RPMI8226 (cell line): Measurements from ENCODE around the gene SHC3.

Source experiments
- DNase-seq: peaks from one replicate; pipeline ENCODE4 v3.0.0-alpha.2; 2015

SHC3 gene

DNA sequence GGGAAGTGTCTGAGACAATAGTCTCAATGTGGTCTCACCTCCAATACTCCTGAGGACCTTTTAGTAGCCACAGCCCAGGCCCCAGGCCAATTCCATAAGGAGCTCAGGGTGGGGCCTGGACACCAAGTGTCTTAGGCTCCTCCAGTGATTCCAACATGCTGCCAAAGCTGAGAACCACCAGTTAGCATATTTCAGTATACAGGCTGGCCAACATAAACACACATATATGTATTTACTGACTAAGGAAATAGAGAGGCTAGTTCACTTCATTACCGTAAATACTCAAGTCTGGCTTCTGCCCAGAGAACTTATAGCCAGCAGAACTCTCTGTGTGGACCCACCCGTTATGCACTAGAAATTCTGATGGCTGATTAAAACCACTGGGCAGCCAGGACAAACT, 163.3 kb downstream of the SHC3 start:
- no peak for DNase-seq

DNA sequence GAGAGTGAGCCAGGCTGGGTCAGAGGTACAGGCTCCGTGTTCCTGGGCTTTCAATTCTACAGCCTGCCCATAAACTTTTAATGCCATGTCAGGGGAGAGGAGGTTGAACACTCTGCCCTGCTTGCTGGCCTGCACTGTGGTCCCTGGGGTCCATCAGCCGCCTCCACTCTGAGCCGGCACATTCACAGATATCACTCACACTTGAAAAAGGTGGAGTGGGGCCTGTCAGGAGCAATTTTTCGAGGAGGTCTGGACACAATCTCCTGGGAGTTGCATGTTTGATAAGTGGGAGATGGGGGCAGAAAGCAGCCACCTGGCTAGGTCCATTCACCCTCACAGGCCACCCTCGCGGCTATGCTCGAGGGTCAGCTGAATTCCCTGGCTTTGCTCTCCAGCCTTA, 164.5 kb downstream of the SHC3 start:
- DNase-seq, result no peak

DNA sequence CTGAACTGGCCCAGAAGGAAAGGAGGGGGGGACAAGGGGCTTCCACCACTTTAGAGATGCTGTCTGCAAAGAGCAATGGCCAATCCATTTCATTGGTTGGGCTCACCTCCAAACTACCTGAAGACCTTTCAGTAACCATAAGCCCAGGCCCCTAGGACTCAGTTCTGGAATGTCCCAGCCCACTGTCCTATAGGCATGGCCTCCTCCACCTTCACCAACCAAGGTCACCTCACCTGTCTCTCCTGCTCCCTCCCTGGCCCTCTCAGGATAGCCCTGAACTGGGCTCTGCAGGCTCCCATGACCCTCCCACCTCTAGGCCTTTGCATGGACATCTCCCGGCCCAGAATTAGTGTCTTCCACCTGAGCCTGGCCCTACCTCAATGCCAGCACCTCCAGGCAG, 165.0 kb downstream of the SHC3 start:
- DNase-seq, result no peak

DNA sequence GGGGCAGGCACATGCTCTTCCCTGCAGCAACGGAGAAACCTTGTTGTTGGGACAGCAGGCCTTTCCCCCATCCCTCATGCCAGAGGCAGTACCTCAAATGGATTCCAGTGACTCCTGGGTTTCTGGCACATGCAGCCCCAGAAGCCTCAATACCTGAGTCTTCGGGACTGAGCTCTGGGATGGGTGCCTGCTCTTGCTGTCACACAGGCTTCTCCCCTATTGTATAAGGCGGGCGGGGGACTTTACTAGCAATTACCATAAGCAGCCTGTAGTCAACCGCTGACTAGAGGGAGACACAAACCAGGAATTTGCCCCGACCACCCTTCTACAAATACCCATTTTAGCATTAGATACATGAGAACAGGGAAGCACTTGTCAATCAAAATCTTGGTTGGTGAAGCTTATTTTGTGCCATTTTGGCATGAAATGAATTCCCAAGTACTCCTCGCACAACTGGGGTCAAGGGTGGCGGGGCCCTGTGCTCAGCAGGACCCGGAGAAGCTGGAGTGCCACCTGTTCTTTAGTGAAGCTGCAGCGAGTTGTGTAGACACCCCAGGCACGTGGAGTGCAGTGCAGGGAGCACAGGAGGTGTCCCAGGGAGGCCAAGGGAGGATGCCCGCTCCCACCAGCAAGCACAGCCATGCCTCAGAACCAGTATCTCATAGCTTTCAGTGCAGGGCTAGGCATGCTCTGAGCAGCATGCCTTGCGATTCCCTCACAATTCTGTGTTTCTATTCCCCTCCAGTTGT, 166.2 kb downstream of the SHC3 start:
- no peak for DNase-seq

DNA sequence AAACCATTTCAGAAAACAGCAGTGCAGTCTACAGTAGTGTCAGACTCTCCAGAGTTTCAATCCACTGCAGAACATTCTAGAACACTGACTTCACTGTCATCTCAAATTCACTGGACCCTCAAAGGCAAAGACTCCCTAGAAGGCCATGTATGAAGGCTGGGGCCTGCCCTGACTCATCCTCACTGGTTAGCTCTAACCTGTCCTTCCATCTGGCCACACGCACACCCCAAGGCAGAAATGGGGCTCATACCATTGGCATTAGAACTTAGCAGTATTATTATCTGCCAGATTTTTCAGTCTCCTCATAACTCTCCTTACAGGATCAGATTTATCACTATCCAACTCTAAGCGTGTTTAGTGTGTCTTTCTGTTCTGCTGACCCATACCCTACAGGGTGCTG, 166.9 kb downstream of the SHC3 start:
- DNase-seq, result no peak

DNA sequence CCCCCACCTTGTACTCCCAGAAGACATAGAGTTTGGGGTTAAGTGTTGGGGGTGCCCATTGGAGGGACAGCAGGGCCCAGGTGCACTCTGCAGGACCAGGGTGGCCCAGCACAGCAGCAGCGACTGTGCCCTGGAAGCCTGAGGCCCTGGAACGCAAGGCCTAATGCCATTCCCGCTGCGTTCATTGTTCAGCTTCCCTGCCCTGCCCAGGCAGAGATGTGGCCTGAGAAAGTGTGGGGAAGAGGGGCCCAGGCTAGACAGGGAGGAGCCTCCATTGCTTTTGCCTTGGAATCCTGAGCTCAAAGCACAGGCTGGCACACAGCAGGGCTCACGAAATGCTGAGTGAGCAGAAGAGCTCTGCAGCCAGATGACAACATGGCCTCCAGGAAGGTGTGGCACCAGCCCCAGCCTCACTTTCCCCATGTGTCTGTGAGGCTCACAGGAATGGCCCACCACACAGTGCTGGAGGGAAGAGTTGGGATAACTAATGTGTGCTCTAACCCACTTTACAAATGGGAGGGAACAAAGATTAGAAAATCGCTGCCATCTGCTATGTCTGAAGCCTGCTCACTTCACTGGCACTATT, 168.0 kb downstream of the SHC3 start:
- no peak for DNase-seq

DNA sequence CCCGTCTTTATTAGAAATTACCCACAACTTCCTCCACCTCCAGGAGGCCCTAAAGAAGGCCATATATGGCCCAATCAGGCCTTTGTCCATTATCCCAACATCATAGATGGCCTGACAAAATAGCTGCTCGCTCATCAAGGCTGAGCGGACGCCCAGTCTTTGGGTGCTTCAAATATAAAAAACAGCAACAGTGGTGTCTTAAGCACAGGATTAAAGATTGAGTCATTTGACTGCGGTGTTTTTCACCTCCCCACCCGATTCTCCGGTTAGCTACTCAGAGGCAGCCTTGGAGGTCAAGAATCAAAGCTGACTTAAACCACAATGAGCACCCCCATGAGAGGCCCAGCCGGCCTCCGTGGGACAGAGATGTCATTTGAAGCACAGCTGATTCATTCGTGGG, 168.6 kb downstream of the SHC3 start:
- no peak for DNase-seq

DNA sequence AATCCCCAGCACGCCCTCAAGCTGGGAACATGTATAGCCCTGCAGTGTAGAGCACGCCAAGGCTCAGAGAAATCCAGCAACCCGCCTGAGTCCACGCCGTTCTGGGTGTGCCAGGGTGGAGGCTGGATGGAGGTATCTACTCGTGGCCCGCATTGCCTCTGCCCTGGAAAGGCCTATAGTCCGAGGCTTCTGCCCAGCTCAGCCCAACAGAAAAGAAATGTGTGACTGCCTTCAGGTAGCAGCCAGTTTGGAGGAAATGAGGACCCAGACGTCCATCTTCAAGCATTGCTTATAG, 169.1 kb downstream of the SHC3 start:
- no peak for DNase-seq

DNA sequence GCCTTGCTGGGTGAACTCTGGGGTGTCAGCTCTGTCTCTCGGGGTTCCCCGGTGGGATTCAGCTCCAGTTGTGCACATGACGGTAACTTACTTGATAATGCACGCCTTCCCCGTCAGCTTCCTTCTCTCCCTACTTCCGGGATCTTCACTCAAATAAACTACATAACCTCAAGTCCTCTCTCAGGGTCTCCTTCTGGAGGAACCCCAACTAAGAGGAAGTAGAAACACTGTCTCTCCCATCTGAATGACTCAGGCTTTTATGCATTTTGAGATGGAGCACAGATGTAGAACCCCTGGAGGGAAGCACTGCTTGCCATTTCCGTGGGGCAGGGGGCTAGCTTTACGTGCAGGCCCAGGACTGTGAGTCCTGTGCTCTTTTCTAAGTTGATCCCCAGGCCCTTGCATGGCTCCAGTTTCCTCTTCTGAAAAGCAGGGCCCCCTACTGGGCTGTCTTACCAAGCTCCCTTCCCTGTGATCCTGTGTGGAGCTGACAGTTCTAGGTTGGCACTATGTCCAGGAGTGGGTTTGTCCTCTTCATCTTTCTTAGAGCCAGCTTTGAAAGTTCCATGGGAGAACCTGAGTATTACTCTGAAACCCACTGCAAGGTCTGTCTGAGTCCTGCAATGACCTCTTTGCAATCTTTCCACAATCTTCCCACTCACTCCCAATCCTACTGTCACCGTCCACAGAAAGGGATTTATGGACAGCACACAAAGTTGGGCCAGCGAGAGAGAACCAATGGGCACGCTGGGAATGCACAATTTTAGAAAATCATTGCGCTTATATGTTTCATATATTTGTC, 169.7 kb downstream of the SHC3 start:
- DNase-seq, result no peak

DNA sequence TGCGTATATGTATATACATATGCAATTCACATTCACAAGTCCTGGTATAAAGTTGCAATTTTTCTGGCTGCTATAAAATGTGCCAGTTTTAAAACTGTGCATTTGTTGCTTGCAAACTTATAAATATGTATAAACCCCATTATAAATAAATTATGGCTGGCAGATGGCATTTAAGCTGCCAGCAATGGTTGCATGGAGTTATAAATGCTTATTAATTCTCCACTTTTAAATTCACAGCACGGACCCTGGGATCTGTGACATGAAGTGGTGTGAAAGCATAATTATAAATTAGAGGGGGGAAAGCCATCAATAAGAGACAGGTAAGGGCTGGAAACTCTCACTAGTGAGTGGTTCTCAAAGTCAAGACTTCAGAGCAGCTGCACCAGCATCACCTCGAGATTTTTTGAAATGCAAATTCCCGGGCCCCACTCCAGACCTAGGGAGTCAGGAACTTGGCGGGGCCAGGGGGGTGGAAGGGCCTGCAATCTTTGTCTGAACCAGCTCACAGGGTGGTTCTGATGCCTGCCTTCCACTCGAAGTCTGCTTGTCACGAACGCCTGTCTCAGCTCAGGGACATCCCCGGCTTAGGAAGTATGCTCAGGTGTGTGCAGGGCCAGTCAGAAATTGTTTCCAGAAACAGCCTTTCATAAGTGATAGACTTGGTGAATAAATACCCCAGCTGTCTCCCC, 170.4 kb downstream of the SHC3 start:
- DNase-seq, result no peak

DNA sequence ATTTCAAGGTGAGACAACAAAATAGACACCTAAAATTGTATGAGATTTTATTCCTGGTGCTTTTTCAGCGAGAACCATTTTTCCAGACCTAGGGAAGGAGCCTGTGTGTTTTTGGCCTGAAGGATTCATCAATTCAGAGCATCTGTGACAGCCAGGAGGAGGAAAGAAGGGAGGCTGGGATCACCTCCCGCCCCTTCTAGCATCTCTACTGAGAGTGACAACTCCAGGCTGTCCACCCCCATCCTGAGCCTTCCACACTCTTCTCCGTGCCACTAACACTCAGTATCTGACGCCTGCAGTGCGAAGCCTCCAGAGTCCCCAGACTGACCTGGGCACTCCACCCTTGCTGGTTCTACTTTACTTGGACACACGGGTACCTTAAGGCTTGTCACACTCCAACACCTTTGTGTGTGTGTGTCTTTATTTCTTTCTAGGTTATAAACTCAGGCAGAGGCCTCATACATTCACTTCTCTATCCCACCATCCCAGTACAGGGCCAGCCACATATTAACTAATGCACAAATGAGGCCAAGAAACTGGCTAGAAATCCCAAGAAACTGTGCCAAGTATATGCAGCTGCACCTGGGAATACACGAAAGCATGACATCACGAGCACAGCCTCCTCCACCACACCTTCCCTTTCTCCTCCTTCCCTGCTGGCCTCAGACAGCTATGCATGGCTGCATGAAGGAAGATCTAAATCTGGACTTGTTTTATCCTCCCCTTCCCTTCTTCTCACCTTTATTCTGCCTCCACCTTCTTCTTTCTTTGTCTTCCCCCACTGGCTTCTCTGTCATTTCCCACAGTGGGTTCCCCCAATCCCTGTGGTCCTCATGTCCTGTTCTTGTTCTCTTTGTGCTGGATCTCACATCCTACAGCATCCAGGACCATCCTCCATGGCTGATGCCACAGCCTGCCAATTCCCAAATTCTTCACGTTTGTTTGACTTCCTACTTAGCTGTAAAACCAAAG, 171.3 kb downstream of the SHC3 start:
- no peak for DNase-seq

DNA sequence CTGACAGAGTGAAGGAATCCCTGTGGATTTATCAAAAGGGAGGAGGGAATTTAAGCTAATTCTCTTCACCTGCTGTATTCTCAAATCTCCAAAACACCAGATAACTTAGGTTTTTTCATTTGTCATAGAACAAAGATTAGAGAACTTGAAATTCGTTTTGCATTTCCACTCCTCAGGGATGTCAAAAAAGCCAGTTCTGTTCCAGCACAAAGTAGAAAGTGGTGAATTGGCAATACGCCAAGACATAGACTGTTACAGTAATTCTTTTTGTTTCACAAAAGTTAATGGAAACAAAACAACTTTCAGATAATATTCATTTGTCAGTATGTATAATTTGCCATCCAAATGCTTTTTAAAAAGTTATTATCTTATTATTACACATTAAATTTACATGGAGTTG, 172.4 kb downstream of the SHC3 start:
- no peak for DNase-seq

DNA sequence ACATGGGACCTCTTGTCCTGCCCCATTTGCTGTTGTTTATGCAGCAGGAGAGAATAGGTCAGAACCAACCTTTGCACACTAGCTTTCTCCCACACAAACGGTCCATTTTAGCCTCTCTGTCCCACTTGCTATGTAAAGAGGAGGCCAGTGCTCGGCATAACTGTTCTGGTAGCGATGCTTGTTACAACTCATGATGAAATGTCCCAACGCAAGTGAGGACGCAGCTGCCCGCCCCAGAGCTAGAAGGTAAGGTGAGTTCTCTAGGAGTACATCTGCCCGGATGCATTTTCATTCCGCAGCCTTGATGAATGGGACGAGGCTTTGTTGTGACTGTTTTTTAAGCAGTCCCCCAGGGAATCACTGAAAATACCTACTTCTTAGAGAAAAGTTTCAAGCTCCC, 173.3 kb downstream of the SHC3 start:
- DNase-seq, result no peak

DNA sequence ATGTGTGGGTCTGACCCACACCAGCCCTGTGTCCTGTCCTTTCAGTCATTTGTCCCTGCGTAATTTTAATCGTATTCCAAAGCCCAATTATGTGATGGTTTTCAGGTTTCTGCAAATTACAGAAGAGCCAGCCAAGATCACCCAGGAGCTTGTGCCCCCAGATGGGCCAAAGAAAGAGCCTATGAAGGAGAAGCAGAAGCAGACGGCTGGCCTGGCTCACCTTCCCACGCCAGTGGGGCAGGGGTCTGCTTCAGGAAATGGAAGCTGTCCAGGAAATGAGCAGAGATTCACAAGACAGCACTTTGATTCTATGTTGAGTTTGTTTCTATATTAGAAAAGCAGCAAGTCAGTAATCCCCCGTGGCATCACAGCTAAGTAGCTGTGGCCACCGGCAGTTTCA, 175.6 kb downstream of the SHC3 start:
- no peak for DNase-seq

DNA sequence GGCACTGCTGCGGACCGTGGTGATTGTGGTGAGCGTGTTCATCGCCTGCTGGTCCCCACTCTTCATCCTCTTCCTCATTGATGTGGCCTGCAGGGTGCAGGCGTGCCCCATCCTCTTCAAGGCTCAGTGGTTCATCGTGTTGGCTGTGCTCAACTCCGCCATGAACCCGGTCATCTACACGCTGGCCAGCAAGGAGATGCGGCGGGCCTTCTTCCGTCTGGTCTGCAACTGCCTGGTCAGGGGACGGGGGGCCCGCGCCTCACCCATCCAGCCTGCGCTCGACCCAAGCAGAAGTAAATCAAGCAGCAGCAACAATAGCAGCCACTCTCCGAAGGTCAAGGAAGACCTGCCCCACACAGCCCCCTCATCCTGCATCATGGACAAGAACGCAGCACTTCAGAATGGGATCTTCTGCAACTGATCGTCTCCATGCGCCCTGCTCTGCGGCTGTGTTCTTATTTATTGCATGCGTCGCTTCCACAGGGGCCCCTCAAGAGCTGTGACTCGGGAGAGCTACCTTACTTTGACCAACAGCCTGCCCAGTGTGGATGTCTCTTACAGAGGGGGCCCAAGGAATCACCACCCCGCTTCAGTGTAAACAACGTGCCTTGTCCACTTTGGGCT, 176.6 kb downstream of the SHC3 start:
- DNase-seq, result no peak

DNA sequence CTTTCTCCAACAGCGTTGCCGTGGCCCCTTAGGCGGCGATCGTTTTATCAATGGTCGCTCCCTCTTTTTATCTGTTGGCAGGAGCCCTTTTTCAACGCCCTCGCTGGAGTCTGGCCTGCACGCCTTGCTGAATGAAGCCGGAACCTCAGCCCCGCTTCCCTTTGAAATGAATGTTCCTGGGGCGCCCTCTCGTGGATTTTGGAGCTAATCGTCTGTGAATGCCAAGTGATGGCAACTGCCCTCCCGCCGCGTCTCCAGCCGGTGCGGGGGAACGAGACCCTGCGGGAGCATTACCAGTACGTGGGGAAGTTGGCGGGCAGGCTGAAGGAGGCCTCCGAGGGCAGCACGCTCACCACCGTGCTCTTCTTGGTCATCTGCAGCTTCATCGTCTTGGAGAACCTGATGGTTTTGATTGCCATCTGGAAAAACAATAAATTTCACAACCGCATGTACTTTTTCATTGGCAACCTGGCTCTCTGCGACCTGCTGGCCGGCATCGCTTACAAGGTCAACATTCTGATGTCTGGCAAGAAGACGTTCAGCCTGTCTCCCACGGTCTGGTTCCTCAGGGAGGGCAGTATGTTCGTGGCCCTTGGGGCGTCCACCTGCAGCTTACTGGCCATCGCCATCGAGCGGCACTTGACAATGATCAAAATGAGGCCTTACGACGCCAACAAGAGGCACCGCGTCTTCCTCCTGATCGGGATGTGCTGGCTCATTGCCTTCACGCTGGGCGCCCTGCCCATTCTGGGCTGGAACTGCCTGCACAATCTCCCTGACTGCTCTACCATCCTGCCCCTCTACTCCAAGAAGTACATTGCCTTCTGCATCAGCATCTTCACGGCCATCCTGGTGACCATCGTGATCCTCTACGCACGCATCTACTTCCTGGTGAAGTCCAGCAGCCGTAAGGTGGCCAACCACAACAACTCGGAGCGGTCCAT, 177.4 kb downstream of the SHC3 start:
- DNase-seq, result peak; percentile 76

DNA sequence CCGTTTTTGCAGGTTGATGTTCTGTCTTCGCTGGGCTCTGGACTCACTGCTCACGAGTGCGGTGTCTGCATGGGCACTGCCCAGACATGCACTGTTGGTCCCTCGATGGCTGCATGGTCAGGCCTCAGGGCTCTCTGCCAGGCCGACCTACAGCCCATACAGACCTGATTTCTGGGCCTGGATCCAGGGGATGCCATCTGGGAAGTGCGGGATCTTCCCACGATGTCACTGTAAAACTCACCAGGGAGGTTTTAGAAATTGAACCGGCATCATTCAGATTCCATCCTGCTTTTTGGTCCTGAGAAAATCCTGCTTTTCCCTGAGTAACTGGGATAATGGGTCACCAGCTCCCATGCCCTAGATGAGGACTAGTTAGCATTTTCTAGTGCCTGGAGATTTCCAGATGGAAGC, 178.2 kb downstream of the SHC3 start:
- no peak for DNase-seq

DNA sequence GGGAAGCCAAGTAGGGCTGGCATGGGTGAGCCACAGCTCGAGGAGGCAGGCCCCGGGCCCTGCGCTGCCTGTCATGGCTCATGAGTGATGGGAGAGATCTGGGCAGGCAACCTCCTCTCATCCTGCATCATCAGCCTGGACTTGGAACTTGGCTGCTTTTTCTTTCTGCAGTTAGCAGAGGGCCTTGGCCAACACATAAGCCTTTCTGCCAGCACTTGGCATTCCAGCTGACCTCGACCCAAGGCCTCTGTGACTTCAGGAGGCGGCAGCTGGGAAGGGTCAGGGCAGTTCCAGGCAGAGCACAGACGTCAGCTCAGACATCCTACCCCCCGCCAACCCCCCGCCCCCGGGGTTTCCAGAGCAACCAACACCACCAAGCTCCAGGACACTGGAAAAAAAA, 179.7 kb downstream of the SHC3 start:
- no peak for DNase-seq

DNA sequence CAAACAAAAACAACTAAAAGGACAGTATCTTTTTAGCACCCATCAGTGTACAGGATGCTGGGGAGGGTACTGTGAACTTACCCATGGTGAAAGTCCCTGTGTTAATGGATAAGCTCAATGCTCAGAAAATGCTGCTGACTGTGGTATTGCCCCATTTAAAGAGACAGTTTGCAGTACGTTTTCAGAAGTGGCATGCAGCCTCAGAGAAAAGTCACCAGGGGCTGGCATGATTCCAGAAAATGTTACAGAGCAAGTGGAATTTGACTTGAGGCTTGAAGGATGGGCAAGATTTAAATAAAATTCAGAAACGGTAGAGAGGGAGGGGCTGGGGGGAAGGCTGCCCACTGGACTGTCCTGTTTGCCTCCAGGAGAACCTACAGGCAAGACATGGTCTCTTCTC, 180.1 kb downstream of the SHC3 start:
- peak; percentile 37 for DNase-seq

DNA sequence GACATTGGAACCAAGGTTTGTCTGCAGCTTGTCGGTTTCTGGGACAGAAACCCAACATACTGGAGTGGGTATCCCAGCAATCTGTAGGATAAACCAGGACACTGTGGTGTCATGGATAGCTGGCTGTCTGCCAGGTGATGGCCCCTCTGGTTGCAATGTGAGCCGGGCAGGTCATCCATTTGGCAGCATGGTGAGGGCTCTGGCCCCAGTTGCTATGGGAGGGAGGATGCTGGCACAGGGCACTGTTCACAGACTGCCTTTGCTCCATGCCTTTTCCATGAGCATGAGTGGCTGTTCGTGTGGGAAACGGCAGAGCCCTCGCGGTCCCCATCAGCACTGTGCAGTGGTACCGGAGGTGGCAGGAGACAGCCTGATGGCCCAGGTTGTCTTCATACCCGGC, 181.0 kb downstream of the SHC3 start:
- DNase-seq, result no peak

DNA sequence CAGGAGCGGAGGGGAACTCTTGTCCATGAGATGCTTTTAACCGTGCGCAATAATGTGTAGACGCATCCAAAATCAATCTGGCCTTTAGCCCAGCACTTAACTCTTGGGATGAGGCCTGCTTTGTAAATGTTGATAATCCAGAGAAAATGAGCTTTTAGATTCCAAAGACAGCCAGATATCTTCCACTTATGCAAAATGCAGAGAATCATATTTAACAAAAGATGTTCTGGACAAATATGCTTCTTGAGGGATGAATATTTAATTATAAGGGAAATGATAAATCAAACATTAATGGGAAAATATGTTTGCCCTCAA, 181.7 kb downstream of the SHC3 start:
- DNase-seq, result no peak
